Brain microvascular endothelial cell (primary cell): ENCODE data around the gene ANXA3.

Experiments
- DNase-seq: peaks from one replicate; pipeline ENCODE4 v3.0.0-alpha.2; 2020
- H3K27ac ChIP-seq: fragments of 250-450 bp; sonication (Bioruptor Pico); 2 replicates; pipeline ENCODE4 v1.5.1; 2020; ENCODE audit warnings: mild to moderate bottlenecking, moderate library complexity
- H3K27me3 ChIP-seq: fragments of 250-450 bp; sonication (Bioruptor Pico); replicated peaks from 2 replicates; pipeline ENCODE4 v1.5.1; 2020; ENCODE audit warnings: mild to moderate bottlenecking
- H3K36me3 ChIP-seq: fragments of 250-450 bp; sonication (Bioruptor Pico); replicated peaks from 2 replicates; pipeline ENCODE4 v1.5.1; 2020; ENCODE audit warnings: mild to moderate bottlenecking
- H3K4me3 ChIP-seq: 2 replicates; pipeline ENCODE4 v1.5.1; 2011; ENCODE audit warnings: low read depth, mild to moderate bottlenecking, control low read depth, low read length, moderate library complexity
- CTCF ChIP-seq: IDR thresholded peaks from 2 replicates; pipeline ENCODE4 v1.5.1; 2011; ENCODE audit warnings: low read depth, mild to moderate bottlenecking, moderate library complexity, low read length, control low read depth, inconsistent platforms; ENCODE audit errors: missing control alignments
- in situ Hi-C: cut with HindIII; loops from 2 replicates; pipeline ENCODE4 v1.10.0; 2017; ENCODE audit warnings: low sequenced_read_pairs, low pct_ligation_motif_present

ANXA3 gene

DNA sequence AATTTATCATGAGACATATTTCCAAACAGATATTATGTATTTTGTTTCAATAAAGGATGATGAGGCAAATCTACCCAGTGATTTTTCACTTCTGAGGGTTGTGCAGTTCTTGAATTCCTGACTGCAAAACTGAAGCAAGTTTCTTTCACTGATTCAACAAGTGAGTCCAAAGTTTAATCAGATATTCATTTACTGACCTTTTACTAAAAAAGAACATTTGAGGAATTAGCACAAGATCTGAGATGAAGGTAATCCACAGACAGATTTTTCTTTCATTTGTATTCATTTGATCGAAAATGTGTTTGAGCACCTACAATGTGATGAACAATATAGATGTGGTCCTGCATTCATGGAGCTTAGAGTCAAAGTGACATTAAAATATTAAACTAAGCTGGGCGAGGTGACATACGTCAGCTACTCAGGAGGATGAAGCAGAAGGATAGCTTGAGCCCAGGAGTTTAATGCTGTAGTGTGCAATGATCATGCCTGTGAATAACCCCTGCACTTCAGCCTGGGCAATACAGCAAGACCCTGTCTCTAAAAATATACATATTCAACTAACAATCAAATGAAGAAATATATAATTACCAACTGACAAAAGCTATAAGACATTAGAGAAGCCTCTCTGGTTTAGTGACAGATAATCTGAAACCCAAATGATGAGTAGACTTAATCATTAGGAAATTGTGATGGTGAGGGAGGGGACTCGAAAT lies 76.6 kb downstream of the ANXA3 start:
- TF ChIP-seq CTCF, result no peak
- in situ Hi-C loops, result no loop called here
- Histone ChIP-seq H3K27ac (no peak overlapping the region), H3K4me3 (no peak overlapping the region), H3K36me3 (no peaks in the 10 kb centered on the region), H3K27me3 (no peaks in the 10 kb centered on the region)
- no peak for DNase-seq

DNA sequence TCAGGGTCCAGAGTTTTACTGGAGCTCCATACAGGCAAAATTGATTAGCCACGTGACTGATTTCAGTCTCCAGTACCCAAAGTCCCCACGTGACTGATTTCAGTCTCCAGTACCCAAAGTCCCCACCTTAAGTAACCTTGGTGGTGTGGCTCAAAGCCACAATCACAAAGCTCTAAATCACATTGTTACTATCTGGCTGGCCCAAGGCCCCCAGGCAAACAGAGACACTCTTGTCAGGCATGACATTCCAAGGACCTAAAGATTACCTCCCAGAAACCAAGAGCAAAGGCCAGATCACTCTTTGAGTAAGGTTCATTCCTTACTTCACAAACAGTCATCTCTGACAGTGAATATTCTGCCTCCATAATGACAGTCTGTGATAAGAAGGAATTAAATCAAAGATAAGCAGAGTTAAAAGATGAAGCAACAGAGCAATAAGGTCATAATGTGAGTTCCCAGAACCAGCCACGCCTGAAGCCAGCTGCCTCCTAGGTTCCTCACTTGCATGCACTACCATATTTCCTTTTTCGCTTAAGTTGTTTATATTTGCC lies 78.5 kb downstream of the ANXA3 start:
- DNase-seq, result no peak
- Histone ChIP-seq H3K27me3 (no peaks in the 10 kb centered on the region), H3K27ac (no peak overlapping the region), H3K4me3 (no peak overlapping the region), H3K36me3 (no peaks in the 10 kb centered on the region)
- in situ Hi-C loops, result no loop called here
- TF ChIP-seq CTCF, result no peak

DNA sequence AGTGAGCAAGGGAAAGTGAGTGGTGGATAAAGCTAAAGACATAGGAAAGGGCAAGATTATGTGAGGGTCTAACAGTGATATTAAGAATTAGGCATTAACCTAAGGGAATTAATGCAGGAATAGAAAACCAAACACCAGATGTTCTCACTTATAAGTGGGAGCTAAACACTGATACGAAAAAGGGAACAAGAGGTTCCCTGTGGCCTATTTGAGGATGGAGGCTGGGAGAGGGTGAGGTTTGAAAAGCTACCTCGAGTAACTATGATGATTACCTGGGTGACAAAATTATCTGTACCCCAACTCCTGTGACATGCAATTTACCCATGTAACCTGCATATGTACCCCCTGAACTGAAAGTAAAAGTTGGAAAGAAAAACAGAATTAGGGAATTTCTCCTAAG lies 79.0 kb downstream of the ANXA3 start:
- Histone ChIP-seq H3K4me3 (no peak overlapping the region), H3K27me3 (no peaks in the 10 kb centered on the region), H3K27ac (no peak overlapping the region), H3K36me3 (no peaks in the 10 kb centered on the region)
- no peak for TF ChIP-seq CTCF
- in situ Hi-C loops, result no loop called here
- no peak for DNase-seq

DNA sequence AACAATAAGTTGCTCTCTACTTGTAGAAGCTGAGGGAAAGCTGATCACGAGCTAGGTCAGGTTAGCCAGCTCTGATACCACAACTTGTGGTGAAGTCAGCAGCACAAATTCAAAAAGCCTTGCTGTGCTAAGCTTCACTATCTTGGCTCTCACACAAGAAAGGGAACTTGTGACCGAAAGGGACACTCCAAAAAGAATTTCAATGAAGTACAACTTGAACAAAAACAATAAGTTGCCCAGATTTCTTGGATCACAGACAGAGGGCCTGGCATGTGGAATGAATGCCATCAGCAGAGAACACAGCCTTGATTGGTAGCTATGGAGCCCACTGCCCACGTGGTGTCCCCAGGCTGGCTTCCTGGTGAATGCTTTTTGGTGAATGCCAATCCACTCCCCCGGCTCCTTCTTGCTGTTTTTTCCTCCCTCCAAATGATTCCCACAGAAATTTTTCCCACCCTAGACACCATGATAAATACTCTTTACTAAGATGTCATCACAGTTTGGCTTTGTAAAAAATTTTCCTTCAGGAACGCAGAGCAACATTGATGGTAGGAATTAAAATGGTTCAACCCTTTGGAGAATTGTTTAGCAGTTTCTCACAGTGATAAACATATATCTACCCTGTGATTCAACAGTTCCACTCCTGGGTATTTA lies 82.6 kb downstream of the ANXA3 start:
- in situ Hi-C loops, result no loop called here
- H3K4me3 ChIP-seq, result no peak overlapping the region
- no peak for DNase-seq
- no peak for TF ChIP-seq CTCF
- no peaks in the 10 kb centered on the region for H3K36me3 ChIP-seq
- H3K27me3 ChIP-seq, result no peaks in the 10 kb centered on the region
- no peak overlapping the region for H3K27ac ChIP-seq

GRCh38 chr4:78638337-78639172 lies 87.0 kb downstream of the ANXA3 start:
- no peak overlapping the region for H3K4me3 ChIP-seq
- no peaks in the 10 kb centered on the region for H3K27me3 ChIP-seq
- no peak for DNase-seq
- in situ Hi-C loops, result no loop called here
- no peaks in the 10 kb centered on the region for H3K36me3 ChIP-seq
- TF ChIP-seq CTCF, result no peak
- H3K27ac ChIP-seq, result no peak overlapping the region
